HG02852 (cell line): Measurements from ENCODE around the gene RAB5IF.
"Not testable (repeated sequence)": the region's sequence is repeated elsewhere in the genome, so short reads cannot be mapped to it uniquely, and the experiment has no call there.

Experiments
- ATAC-seq: cut with Tn5 transposase; IDR thresholded peaks from one replicate; pipeline ENCODE4 v1.9.1; 2021; ENCODE audit warnings: mild to moderate bottlenecking, moderate library complexity; ENCODE audit not compliant: unreplicated experiment

RAB5IF gene

DNA sequence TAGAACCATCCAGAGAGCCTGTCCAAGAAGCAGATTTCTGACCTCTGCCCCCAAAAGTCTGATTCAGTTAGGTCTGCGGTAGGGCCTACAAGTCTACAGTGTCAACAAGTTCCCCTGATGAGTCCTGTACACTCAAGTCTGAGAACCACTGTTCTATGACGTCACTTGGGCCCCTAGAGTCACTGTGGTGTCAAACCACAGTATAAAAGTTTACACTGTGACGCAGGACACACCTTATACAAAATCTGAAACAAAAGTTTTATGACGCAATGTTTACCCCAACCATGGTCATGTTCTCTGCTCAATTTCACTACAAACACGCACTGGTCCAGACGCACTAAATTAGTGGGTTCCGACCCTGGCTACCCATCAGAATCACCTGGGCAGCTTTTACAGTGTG, 22.5 kb downstream of the RAB5IF start:
- ATAC-seq = no peak

DNA sequence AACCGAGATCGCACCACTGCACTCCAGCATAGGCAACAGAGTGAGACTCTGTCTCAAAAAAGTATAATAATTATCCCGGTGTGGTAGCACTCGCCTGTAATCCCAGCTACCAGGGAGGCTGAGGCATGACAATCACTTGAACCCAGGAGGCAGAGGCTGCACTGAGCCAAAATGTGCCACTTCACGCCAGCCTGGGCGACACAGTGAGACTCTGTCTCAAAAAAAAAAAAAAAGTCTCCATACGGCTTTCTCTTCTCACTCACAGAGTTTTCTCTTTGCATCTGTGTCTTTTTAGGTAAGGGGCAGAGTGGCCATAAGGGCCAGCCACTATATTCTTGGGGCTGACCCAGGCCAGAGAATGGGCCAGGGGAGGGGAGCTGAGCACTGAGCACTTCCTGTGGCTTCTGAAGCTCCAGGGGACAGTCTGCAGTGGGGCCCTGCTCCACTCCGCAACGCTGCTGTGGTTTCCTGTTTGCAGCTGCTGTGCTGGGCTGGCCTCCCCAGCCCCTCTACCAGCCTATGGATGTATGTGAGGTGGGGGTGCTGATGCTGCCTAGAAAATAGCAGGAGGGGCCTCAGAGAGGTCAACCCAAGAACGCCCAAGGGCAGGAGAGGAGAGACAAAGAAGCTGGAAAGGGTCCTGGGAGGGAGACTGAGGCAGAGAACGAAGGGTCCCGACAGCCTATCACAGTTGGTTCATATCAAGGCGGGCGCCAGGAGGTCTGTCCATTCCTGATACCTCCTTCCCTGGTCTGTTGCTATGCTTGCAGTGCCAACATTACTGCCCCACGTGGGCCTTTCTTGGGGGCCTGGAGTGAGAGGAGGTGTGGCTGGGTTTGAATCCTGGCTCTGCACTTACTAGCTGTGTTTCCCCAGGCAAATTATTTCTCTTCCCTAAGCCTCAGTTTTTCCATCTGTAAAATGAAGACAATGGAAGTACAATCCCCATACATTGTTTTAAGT, 24.4 kb downstream of the RAB5IF start:
- ATAC-seq = no peak

DNA sequence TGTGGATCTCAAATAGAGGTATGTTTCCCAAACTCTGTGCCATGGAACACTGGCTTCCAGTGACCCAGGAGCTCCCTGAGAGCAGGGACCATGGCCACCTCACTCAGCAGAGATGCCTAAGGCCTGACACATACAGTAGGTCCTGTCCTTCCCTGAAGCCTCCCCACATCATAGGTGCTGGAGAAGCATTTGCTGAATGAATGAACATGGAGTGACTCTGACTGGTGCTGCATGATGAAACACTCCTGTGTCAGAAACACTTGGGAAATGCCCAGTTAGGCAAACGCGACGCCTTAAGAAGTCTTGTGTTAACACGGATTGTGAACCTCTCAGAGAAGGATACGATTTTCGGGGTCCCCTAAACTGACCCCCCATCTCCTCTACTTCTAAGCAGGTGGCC, 26.1 kb downstream of the RAB5IF start:
- no peak for ATAC-seq

DNA sequence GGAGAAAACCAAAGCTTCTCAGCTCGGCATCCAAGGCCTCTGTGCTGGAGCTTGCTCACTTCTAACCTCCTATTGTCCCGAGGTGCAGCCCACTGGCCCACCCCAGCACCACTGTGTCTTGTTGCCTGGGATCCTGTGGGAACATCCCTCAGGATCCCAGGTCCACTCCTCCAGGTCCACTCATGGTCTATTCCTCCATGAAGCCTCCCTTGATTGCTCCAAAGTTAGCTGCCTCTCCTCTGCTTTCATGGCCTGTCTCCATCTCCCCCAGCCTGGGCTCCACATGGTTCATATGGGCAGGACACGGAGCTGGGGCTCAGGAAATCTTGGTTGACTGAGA, 26.5 kb downstream of the RAB5IF start:
- no peak for ATAC-seq

DNA sequence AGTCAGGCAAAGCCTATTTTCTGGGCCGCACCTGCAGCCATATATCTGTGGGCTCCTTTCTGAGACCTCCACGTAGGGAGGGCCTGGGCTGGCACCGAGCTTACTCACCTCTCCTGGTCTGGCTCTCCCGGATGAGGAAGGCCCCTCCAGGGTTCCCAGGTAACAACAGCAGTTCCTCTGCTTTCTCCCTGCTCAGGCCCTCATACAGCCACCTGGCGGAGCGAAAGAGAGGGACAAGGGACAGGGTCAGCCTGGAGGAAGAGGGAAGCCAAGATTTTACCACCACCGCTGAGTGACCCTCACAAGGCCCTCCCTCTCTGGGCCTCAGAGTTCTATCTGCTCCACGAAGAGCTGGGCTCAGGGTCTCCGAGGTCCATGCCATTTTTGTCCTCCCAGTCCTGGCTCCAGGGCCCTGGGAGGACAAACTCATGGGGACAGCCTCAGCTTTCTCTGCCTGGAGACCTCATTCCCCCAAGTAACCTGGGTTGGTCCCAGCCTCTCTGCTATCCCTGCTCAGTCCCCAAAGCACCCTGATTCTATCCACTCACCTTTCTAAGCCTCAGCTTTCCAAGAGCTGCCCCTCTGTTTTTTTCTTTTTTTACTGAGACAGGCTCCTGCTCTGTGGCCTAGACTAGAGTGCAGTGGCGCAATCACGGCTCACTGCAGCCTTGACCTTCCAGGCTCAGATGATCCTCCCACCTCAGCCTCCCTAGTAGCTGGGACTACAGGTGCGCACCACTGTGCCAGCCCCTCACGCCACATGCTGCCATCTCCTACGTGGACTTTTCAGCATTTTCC, 27.1 kb downstream of the RAB5IF start:
- ATAC-seq = no peak

DNA sequence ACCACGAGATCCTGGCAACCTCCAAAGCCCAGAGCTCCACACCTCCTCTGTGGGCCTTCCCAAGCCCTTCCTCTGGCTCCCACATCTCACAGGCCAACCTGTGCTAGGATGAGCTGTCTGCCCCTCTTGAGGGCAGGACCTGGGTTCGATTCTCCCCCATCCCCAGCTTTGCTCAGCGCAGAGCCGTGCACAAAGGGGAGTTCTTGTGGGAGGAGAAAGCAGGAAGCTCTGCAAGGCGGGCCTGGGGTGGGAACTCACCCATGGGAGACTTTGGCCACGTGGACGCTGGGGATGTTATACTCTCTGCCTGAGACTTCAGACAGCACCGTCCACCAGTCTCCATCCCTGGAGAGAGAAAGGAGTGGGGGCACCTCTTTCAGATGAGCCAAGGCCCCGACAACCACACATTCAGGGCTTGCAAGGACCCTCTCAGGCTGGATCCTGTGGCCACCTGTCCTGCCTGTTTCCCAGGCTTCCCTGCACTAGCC, 27.8 kb downstream of the RAB5IF start:
- ATAC-seq = no peak

DNA sequence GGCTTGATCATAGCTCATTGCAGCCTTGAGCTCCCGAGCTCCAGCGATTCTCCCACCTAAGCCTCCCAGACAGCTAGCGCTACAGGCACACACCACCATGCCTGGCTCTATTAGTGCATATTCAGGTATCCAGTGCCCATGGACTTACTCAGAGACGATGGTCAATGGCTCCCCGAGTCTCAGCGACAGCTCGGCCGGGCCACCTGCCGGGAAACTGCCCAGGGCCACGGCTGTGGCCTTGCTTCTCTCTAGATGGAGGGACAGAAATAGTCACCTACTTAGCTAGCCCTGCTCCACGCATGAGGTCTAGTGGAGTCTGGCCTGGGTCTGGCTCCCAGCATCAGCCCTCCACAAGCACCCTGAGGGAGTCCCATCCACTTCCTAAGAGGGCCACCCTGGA, 28.8 kb downstream of the RAB5IF start:
- ATAC-seq = no peak

DNA sequence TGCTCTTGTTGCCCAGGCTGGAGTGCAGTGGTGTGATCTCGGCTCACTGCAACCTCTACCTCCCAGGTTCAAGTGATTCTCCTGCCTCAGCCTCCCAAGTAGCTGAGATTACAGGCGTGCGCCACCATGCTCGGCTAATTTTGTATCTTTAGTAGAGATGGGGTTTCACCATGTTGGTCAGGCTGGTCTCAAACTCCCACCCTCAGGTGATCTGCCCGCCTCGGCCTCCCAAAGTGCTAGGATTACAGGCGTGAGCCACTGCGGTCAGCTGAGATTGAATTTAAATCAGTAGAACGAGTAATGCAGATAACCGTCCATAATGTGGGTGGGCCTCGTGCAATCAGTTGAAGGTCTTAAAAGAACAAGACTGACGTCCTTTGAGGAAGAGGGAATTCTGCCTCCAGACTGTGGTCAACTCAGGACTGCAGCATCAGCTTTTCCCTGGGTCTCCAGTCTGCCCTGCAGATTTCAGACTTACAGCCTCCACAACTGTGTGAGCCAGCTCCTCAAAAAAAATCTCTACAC, 33.4 kb downstream of the RAB5IF start:
- not testable (repeated sequence) for ATAC-seq

DNA sequence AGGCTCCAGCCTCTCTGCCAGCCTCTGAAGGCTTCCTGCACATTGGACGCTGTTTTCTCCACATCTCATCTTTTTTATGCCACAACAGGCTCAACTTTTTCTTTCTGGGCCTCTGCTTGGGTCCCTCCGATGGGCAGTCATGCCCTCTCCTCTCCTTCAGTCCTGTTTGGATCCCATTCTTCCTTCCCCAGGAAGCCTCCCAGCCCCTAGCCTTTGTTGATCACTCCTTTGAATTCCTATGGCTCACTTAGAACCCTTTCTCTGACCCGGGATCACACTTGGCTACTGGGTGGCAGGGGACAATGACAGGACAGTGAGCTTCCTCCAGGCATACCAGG, 35.9 kb downstream of the RAB5IF start:
- ATAC-seq = no peak

DNA sequence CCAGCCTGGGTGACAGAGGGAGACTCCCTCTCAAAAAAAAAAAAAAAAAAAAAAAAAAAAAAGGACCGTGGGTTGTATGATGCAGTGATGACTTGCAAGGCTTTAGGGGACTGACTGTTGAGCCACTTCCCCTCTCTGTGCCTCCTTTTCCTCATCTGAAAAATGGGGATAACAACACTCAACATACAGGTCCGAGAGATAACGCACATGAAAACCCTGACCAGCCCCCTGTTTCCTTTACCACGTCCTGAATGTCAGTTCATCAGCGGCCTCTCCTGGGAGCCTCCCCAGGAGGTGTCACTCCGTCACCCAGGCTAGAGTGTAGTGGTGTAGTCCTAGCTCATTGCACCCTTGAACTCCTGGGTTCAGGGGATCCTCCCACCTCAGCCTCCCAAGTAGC, 36.6 kb downstream of the RAB5IF start:
- ATAC-seq = no peak

DNA sequence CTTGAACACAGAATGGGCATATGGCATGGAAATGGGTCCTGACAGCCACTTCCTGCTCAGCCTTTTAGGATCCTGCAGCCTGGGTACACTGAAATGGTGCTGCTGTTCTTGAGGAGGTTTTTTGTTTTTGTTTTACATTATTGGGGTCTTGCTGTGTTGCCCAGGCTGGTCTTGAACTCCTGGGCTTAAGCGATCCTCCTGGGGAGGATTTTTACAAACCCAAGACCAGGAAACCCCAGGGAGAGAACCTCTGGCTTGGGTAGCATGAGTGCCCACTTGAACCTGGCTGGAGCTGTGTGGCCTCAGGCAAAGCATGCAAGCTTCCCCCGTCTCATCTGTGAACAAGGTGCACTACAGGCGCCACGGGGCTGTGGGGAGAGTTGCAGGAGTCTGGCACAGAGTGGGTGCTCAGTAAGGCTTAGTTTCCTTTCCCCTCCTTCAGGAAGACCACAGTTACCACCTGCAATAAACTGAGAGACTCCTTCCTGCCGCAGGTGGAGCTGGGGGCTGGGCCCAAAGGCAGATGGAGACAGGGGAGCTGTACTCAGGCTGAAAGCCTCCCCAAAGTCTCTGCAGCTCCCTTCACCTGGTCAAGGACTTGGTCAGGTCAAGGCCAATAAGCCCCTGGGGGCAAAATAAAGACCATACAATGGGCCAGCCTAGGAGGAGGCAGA, 38.6 kb downstream of the RAB5IF start:
- no peak for ATAC-seq

DNA sequence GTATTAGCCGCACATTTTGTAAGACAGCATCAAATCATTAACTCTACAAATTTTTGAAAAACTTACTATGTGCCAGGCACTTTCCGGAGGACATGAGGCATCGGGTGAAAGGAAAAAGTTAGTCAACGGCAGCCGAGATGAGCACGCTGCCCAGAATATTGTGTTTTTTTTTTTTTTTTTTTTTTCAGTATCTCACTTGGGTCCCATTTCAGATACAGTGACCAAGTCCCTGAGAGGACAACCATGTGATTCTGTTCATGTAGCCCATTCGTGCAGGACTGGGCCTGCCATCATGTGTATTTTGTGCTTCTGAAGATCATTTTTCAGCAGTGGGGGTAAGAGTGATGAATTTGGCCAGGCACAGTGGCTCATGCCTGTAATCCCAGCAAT, 39.1 kb downstream of the RAB5IF start:
- no peak for ATAC-seq

DNA sequence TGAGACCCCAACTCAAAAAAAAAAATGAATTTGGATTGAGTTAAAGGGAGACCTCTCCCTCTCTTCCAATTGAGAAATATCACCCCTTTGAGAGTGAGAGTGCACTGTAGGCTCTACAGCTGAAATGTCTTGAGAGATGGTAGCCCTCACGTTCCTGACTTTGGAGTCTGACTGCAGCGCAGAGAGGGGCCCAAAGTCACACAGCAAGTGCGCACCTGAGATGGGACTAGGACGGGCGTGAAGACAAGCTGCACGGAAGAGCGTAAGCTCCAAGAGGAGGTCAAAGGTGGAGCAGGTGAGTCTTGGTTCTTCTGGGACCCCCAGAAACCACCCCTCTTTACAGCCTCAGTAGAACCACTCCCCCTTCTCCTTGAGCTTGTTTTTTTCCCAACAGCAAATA, 39.8 kb downstream of the RAB5IF start:
- ATAC-seq = no peak

DNA sequence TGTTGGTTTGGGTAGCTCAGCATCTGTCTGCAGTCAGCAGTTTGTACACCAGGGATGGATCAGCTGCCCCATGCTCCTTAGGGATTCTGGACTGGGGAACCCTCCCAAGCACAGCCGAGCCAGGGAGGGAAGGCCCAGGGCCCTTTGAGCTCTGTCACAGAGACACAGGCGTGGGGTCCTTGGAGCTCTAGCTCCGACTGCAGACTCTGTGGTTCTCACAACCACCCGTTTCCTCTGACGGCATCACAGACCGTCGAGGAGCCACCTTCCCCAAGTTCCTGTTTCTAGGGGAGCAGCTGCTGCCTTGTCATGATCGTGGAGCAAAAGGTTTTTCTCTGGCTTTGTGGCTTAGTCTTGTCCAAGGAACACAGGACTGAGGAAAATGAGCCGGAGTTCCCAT, 40.4 kb downstream of the RAB5IF start, which contains the start of gene SLA2:
TSS of gene SLA2 (minus strand) at position 199 of the 400 bp plus-strand sequence. CDS start 4,861 bp downstream, outside the sequence.
- no peak for ATAC-seq

DNA sequence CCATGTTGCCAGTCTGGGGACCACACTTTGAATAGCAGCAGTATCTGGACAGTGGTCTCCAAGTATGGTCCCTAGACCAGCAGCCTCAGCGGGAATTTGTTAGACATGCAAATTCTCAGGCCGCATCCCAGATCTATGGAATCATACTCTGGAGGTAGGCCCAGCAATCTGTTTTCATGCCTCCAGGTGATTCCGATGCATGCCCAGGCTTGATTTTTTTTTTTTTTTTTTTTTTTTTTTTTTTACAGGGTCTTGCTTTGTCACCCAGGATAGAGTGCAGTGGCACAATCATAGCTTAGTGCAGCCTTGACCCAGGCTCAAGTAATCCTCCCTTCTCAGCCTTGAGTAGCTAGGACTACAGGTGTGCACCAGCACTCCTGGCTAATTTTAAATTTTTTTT, 41.1 kb downstream of the RAB5IF start:
- no peak for ATAC-seq

DNA sequence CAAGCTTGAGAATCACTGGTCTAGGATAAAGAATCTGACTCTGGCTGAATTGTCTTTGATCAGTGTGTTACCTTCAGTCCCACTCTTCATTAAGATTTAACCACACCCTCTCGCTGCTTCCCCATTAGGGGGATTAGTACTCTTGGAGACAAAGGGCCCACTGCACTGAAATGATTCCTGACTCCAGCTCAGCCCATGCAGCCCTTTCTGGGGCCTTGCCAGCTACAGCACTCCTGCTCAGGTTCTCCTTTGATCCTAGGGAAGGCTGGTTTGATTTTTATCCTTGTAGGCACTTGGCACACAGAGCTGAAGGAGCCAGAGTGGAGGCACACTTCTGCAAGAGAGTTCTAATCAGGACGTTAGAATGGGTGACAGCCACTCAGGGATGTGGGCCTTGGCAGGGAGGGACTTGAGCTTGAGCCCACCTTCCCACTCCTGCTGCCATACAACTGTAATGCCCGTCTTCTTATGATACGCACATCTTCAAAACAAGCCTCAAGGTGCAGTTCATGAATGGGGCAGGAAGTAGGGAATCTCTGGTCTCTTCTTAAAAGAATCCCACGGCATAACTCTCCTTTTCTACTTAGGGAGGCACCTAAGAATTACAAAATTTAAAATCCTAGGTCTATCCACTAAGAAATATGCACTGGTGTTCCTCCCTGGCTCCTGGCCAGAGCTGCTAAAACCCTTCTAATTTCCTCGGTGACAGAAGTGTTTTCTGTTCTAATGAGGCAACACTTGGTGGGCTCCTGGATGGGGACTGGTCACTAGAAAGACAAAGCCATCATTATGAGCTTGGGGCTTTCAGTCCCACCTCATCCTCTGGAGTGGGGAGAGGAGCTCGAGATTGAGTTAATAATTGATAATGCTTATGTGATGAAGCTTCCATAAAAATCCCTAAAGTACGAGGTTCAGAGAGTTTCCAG, 41.9 kb downstream of the RAB5IF start:
- no peak for ATAC-seq

DNA sequence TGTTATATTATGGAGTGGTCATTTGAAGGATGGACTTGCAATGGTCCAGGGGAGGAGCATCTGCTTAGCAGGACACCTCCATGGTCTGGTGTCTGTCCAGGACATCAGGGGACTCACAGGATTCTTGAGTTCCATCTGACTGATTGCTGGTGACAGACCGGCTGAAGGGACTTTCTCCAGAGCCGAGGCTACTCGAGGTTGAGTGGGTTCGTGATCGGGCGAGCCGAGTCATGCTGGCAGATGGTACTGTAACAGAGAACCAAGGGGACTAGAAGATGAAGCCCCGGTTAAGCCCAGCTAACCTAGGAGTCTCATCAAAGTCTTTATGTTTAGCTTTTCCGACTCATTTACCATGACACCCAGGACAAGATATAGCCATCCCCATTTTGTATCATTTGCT, 47.9 kb downstream of the RAB5IF start:
- ATAC-seq = no peak

DNA sequence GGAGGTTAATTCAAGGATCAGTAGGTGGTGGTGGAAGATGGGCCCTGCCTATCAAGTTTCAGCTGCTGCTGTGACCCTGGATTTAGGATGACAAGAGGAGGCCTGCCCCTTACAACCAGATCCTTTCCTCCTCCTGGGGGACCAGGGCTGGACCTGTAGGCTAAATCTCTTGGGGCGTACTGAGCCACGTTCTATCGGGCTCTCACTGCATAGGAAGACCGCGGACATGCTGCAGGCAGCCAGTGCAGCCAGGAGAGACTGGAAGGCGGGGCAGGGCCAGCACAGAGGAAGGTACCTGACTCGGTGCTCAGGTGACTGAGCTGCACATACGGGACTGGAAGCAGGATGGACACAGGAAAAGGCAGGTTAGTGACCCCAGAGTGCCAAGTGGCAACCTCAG, 48.9 kb downstream of the RAB5IF start:
- no peak for ATAC-seq

DNA sequence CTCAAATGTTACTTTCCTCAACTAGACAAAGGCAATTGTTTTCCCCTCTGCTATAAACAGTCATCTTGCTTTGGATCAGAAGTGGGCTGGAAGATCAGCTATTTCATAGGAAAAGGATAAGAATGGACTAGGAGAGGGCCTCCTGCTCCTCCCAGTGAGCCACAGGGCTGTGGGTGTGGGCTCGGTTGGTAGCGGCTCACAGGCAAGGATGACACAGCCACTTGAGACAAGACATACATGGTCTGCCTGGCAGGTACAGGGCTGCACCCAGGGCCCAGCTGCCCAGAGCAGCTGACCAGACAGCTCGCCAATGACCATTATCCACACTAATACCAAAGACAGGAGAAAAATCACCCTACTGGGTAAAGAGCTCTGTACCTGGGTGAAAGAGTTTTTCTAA, 49.4 kb downstream of the RAB5IF start:
- no peak for ATAC-seq

DNA sequence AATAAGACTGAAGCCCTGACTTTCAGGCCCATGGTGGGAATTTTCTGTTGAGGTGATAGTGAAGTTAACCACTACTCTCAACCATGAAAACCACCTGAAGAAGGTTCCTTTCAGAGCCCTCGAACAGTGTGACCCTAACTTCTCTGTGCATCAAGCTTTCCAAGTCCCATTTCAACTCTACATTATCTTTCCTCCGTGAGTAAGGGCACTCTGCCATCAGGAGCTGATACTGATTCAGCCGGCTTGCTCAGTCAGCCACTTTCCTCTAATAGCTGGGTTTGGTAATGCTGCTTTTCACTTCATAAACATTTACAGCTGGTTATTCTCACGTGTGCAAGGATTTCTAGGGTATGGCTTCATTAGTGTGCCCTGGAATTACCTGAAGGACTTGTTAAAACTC, 51.2 kb downstream of the RAB5IF start:
- ATAC-seq = no peak
